ENCODE measurements around the gene S100PBP. TPM values are rescaled to one million over a fixed set of nuclear protein-coding genes. Genes with fewer than 3 reads are reported as not detected.
"Not testable (repeated sequence)": the region's sequence is repeated elsewhere in the genome, so short reads cannot be mapped to it uniquely, and the experiment has no call there.

The S100PBP gene
- polyA plus RNA-seq, 1 experiment, result 20.7 TPM

- ChIA-PET POLR2A (no interaction called here), CTCF (interaction anchor here (0.9 to 1.4 kb wide), 3 partner anchors 13 to 81 kb away, joined by 3 to 6 read pairs (median 3); no protein-coding TSS in a partner anchor)
- Histone ChIP-seq H3K27me3 (ENCODE audit: control insufficient read depth, insufficient read depth, low read length) (no peaks in the 10 kb centered on the region), H3K4me3 (ENCODE audit: low read depth, low read length) (no peak overlapping the region), H3K36me3 (ENCODE audit: control insufficient read depth, insufficient read depth, low read length) (peaks cover 33% of the 10 kb centered on the region)
- no peak for DNase-seq (ENCODE audit: low read depth)
- TF ChIP-seq, protein P1, sequence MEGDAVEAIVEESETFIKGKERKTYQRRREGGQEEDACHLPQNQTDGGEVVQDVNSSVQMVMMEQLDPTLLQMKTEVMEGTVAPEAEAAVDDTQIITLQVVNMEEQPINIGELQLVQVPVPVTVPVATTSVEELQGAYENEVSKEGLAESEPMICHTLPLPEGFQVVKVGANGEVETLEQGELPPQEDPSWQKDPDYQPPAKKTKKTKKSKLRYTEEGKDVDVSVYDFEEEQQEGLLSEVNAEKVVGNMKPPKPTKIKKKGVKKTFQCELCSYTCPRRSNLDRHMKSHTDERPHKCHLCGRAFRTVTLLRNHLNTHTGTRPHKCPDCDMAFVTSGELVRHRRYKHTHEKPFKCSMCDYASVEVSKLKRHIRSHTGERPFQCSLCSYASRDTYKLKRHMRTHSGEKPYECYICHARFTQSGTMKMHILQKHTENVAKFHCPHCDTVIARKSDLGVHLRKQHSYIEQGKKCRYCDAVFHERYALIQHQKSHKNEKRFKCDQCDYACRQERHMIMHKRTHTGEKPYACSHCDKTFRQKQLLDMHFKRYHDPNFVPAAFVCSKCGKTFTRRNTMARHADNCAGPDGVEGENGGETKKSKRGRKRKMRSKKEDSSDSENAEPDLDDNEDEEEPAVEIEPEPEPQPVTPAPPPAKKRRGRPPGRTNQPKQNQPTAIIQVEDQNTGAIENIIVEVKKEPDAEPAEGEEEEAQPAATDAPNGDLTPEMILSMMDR (IDR thresholded peaks at IDR 0.05; ENCODE audit: insufficient read depth, low read depth, low read length), result no peak
Measured at GRCh38 chr1:32786856-32787255, 30.6 kb upstream of the S100PBP start.

GRCh38 chr1:32789356-32789755, 28.1 kb upstream of the S100PBP start:
- H3K36me3 ChIP-seq (ENCODE audit: control insufficient read depth, insufficient read depth, low read length), result peaks cover 22% of the 10 kb centered on the region
- POLR2A ChIA-PET, result interaction anchor here (0.6 kb wide), 1 partner anchor 183 kb away, joined by 6 read pairs; no protein-coding TSS in a partner anchor
- not testable (repeated sequence) for H3K27me3 ChIP-seq (ENCODE audit: control insufficient read depth, insufficient read depth, low read length); H3K4me3 ChIP-seq (ENCODE audit: low read depth, low read length)
- CTCF ChIA-PET, result interaction anchor here (0.6 to 1.7 kb wide), 3 partner anchors 14 to 815 kb away, joined by 3 to 6 read pairs (median 4); no protein-coding TSS in a partner anchor
- peak; percentile 69 for DNase-seq (ENCODE audit: low read depth)

DNA sequence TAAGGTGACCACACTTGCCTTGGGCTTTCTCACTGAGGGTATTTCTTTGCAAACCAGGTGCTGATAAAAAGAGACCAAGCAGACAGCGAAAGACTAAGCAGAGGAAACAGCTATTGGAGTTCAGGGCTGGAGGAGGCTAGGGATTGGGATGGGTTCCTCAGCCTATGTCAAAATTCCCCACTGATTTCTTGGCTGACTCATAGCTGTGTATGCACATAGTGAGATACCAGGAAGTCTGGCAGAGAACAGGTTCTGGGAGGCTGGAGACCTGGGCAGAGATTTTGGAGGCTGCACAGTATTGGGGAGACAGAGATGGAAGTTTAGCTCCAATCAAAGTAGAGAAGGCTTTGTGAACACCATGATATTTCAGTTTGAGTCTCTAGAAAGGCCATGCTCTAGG, 25.6 kb upstream of the S100PBP start:
- CTCF ChIA-PET, result interaction anchor here (0.6 to 2.2 kb wide), 3 partner anchors 19 to 390 kb away, joined by 4 to 7 read pairs (median 5); no protein-coding TSS in a partner anchor
- peaks cover 15% of the 10 kb centered on the region for H3K36me3 ChIP-seq (ENCODE audit: control insufficient read depth, insufficient read depth, low read length)
- POLR2A ChIA-PET, result interaction anchor here (0.5 kb wide), 1 partner anchor 115 kb away, joined by 3 read pairs; no protein-coding TSS in a partner anchor
- TF ChIP-seq, protein P1 (IDR thresholded peaks at IDR 0.05; ENCODE audit: insufficient read depth, low read depth, low read length), result no peak
- no peak for DNase-seq (ENCODE audit: low read depth)
- H3K4me3 ChIP-seq (ENCODE audit: low read depth, low read length), result no peak overlapping the region
- no peaks in the 10 kb centered on the region for H3K27me3 ChIP-seq (ENCODE audit: control insufficient read depth, insufficient read depth, low read length)

GRCh38 chr1:32795763-32796162, 21.7 kb upstream of the S100PBP start:
- DNase-seq (ENCODE audit: low read depth); POLR2A ChIA-PET; CTCF ChIA-PET; H3K4me3 ChIP-seq (ENCODE audit: low read depth, low read length); H3K27me3 ChIP-seq (ENCODE audit: control insufficient read depth, insufficient read depth, low read length): not testable (repeated sequence)
- H3K36me3 ChIP-seq (ENCODE audit: control insufficient read depth, insufficient read depth, low read length), result peaks cover 14% of the 10 kb centered on the region

DNA sequence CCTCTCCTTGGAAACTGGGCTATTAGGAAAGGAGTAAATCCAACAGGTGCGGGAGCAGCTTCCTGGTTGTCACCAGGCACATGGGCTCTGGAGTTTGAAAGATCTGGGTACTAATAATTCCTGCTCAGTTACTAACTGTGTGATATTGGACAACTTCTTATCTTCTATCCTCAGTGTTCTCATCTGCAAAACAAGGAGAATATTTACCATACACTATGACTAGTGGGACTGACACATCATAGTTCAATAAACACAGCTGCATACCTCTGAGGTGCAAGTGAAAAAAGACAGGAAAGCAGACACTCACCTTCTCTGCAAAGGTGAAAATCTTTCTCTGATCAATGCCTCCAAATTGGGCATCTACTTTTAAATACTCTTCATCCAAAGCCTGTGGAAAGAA, 20.0 kb upstream of the S100PBP start:
- POLR2A ChIA-PET, result no interaction called here
- no peak for DNase-seq (ENCODE audit: low read depth)
- TF ChIP-seq, protein P1 (IDR thresholded peaks at IDR 0.05; ENCODE audit: insufficient read depth, low read depth, low read length), result no peak
- no peaks in the 10 kb centered on the region for H3K27me3 ChIP-seq (ENCODE audit: control insufficient read depth, insufficient read depth, low read length)
- H3K36me3 ChIP-seq (ENCODE audit: control insufficient read depth, insufficient read depth, low read length), result peaks cover 10% of the 10 kb centered on the region
- CTCF ChIA-PET, result no interaction called here
- H3K4me3 ChIP-seq (ENCODE audit: low read depth, low read length), result no peak overlapping the region

- DNase-seq (ENCODE audit: low read depth), result no peak
- peaks cover 10% of the 10 kb centered on the region for H3K36me3 ChIP-seq (ENCODE audit: control insufficient read depth, insufficient read depth, low read length)
- H3K4me3 ChIP-seq (ENCODE audit: low read depth, low read length), result no peak overlapping the region
- POLR2A ChIA-PET, result no interaction called here
- CTCF ChIA-PET, result interaction anchor here (0.8 to 1.2 kb wide), 3 partner anchors 12 to 397 kb away, joined by 3 read pairs; no protein-coding TSS in a partner anchor
- TF ChIP-seq, protein P1 (IDR thresholded peaks at IDR 0.05; ENCODE audit: insufficient read depth, low read depth, low read length), result no peak
- H3K27me3 ChIP-seq (ENCODE audit: control insufficient read depth, insufficient read depth, low read length), result no peaks in the 10 kb centered on the region
Measured at GRCh38 chr1:32798191-32798590, 19.3 kb upstream of the S100PBP start.

Measured in BJ (cell line).